Stimulated activated CD4-positive, alpha-beta T cell treated with anti-CD3 and anti-CD28 coated beads, Interleukin-1b, Interleukin-23, amount 100 ng/mL, for 48 hours (primary cell): ENCODE results near the gene DIABLO.
"Not testable (repeated sequence)": the region's sequence is repeated elsewhere in the genome, so short reads cannot be mapped to it uniquely, and the experiment has no call there.

Experiments
- DNase-seq: peaks from one replicate; pipeline ENCODE4 v3.0.0-alpha.2; 2020

The DIABLO gene

DNA sequence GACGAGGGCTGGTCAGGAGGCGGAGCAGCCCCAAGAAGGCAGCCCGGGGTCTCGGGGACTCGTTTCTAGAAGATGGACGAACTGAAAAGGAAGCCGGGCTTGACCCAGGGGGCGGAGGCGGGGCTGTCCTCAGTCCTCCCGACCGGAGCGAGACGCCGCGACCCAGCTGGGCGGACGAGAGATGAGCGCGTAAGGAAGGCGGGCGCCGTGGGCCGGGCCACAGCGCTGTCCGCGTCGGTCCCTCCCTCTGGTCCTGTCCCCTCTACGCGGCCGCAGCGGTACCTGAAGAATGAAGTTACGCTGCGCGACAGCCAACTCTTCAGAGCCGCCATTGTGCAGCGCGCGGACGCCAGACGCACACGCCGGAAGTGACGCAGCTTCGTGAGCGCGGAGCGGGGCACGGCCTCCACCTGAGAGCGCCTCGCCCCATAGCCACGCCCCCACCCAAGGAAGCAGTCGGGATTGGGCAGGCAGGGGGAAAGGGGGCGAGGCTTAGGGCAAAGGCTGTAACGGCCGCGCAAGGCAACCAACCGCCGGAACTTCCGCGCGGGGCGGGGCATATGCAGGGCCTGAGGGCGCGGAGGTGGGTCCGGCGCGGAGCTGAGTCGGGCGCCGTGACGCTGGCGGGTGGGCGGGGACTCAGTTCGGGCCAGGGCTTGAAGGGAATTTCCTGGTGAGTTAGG lies at the start of gene DIABLO:
Gene DIABLO (minus strand): TSS at position 370 of the 683 bp plus-strand sequence. CDS start 38 bp downstream, at position 332.
- DNase-seq, result peak; percentile 100

GRCh38 chr12:122275459-122275858 lies 49.6 kb upstream of the DIABLO start:
- DNase-seq, result no peak

- DNase-seq, result peak; percentile 97
Measured at GRCh38 chr12:122266230-122266901, 40.5 kb upstream of the DIABLO start, which contains the start of gene VPS33A. VPS33A (minus strand) TSS chr12:122266494; CDS start chr12:122266408, 86 bp downstream.

- DNase-seq, result peak; percentile 33
Measured at GRCh38 chr12:122265886-122266229, 40.0 kb upstream of the DIABLO start.

- no peak for DNase-seq
Measured at GRCh38 chr12:122265476-122265875, 39.6 kb upstream of the DIABLO start.

GRCh38 chr12:122260735-122261134 lies 34.9 kb upstream of the DIABLO start:
- not testable (repeated sequence) for DNase-seq

DNA sequence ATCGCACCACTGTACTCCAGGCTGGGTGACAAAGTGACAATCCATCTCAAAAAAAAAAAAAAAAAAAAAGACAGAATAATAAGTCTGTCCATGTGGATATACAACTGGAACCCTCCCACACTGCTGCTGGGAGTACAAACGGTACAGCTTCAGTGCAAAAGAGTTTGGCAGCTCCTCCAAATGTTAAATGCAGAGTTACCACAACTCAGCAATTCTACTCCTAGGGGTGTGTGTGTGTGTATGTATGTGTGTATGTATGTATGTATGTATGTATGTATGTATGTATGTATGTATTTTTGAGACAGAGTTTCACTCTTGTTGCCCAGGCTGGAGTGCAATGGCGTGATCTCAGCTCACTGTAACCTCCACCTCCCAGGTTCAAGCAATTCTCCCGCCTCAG lies 33.1 kb upstream of the DIABLO start:
- DNase-seq, result not testable (repeated sequence)

DNA sequence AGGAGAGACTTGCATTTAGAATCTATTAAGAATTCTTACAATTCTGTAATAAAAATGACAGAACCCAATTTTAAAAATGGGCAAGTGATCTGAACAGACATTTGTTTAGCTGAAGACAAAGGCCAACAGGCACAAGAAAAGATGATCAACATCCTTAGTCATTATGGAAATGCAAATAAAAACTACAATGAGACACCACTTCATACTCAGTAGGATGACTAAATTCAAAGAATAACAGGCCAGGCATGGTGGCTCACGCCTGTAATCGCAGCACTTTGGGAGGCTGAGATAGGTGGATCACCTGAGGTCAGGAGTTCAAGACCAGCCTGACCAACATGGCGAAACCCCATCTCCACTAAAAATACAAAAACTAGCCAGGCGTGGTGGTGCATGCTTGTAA lies 32.6 kb upstream of the DIABLO start:
- not testable (repeated sequence) for DNase-seq

DNA sequence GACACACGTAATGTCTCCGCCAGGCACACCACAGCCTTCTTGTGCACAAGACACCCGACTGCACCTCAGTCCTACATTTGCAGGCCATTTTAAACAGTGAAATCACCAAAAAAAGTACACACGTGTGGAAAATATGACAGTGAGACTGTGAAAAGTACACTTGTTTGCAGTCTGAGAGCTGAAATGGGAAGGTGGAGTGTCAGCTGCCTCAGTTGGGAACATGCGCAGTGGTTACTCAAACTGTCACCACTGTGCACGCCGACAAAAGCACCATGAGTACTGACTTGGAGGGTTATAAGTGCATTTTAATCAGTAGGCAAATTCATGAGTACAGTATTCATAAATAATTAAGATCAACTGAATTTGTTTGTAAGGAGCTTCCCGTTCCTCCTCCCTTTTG lies 24.7 kb upstream of the DIABLO start:
- DNase-seq, result no peak

GRCh38 chr12:122250047-122250446 lies 24.2 kb upstream of the DIABLO start:
- DNase-seq, result no peak

GRCh38 chr12:122245553-122245952 lies 19.7 kb upstream of the DIABLO start:
- DNase-seq, result no peak

DNA sequence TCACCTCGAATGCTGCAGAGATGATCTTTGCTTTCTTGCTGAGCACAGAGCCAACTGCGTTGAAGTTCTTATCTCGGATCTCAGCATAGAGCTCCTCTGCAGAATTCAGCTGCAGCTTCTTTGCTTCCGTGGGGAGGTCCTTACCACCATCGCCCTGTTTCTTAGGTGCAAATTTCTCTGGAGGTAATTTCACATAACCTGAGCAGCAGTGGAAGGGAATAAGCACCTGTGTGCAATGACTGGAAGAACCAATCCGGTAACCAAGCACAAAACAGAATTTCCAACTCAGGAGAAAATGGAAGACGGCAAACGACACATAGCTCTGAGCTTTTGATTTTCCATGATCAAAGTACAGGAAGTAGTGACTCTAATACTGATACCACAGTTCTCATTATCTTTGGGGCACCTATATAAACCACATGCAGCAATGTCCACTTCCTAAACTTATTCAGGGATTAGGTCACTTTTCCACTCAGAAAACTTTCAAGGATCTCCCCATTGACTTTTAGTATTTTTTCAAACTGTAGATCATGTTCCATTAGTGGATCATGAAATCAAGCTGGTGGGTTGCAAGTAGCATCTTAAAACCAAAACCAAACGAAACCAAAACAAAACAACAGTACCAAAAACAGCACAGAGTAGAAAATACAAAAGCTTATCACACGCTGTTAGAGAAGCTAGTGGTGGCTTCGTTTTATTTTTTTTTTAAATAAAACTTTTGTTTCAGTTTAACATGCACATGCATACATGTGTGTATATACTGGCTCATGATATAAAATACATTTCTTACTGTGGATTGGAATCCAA lies 18.9 kb upstream of the DIABLO start:
- no peak for DNase-seq

GRCh38 chr12:122243965-122244364 lies 18.1 kb upstream of the DIABLO start:
- no peak for DNase-seq

DNA sequence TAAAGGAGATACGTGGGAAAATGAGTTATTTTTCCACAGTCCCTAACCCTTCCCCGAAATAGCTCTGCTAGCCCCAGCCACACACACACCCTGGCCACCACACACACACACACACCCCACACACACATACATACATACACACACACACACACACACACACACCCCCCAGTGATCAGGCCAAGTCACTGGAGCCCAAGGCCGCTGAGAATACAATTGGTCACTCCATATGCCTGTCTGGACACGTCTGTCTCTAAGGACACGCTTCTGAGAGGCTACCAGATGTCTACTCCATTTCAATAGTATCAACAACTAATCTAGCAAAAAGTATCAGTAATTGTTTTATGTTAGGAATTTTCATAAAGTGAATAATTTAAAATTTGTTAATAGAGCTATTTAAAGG lies 13.0 kb upstream of the DIABLO start:
- no peak for DNase-seq

GRCh38 chr12:122235741-122236140 lies 9.9 kb upstream of the DIABLO start:
- no peak for DNase-seq

GRCh38 chr12:122232691-122233090 lies 6.8 kb upstream of the DIABLO start:
- no peak for DNase-seq

DNA sequence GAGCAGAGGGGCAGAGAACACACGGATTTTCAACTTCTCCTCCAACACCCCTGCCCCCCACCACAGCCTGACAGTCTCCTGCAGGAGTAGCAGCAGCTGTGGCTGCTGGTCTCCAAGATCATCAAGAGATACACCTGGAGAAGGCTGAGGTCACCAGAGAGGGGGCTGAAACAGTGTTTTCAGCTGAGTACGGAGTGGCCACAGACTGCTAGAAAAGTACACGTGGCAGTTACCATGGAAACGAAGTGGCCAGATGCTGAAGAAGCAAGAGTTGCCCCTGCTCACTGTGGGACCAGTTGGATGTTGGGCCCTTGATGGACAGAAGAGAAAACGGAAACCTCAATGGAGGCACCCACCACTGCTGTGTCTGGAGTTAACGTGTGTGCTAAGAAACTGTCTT lies 4.9 kb upstream of the DIABLO start:
- DNase-seq, result no peak

- no peak for DNase-seq
Measured at GRCh38 chr12:122228092-122228491, 2.2 kb upstream of the DIABLO start.

DNA sequence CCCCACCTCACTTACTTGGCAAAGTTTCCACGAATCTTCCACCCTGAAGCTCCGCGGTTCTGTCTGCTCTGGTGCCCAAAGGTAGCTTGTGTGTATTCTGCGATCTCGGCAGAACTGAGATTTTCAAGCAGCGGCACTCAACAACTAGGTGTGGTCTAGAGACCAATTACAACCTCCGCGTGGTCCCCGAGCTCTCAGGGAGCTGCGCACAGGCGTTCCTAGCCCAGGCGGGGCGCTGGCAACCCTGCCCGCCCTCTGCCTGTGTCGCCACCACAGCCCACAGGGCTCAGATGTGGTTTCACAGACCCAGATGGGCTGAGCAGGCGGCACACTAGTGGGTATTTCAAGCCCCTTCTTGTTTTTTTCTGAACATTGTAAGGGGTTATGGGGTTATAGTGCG lies 1.5 kb upstream of the DIABLO start:
- DNase-seq, result no peak

- DNase-seq, result no peak
Measured at GRCh38 chr12:122226366-122227125, 694 bp upstream of the DIABLO start.

DNA sequence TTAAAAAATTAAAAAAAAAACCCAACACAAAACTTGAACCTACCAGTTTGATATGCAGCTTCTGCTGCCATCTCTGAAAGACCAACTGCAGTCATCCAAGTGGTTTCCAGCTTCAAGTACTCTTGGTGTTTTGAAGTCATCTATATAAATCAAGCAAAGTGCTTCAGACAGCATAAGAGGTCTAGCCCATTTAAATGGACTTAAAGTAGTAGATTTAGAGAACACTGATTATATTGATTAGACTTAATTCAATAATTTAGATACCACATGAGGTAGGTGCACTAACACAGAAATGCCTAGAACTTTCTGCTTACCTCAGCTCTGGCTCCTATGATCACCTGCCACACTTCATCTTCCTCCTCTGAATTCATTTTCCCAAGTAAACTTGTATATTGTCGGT lies 9.4 kb downstream of the DIABLO start:
- DNase-seq, result no peak

- DNase-seq, result no peak
Measured at GRCh38 chr12:122215771-122216170, 10.1 kb downstream of the DIABLO start.
